Measurements from ENCODE around the gene AIPL1. TPM values are rescaled to one million over a fixed set of nuclear protein-coding genes. Genes with fewer than 3 reads are reported as not detected.
A peak's percentile ranks its signal among the peaks of the same experiment; 100 is the strongest.

AIPL1 gene
- total and polyA plus RNA-seq, 2 donors from 2014 or later: not detected

DNA sequence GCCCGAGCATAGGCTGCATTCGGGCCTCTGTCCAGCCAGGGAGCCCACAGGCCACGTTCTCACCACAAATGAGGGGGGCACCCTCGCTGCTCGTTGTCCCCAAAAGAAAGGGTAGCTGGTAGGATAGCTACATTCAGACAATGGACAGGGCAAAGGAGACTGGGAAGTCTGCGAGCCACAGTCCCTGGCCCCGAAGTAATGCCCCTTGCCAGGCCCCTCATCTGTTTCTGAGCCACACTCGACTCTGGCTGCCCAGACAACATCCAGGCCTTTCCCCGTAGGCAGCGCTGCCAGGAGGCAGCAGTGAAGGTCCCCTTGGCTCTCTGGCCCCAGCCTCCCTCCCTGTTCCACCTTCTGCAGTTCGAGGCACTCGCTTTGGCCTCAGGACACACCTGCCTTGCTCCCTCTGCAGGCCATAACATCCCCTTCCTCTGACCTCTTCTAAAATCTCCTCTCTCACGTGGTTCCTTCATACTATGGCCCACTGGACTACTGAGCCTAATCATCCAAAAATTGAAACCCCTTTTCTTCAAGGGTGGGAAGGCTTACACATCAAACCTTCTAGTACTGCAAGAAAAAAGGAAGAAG, 12.2 kb downstream of the AIPL1 start:
- Histone ChIP-seq H3K9me3 (ENCODE audit: control insufficient read depth in 2 of 3, insufficient read depth in 1 of 3, low read length in 3 of 3) (no peaks in the 10 kb centered on the region), H3K36me3 (ENCODE audit: control insufficient read depth in 2 of 3, insufficient read depth in 3 of 3, low read length in 3 of 3) (no peaks in the 10 kb centered on the region), H3K27me3 (ENCODE audit: control insufficient read depth, insufficient read depth, low read length) (no peaks in the 10 kb centered on the region), H3K27ac (ENCODE audit: low read depth in 2 of 2, low read length in 2 of 2) (no peak overlapping the region), H3K4me1 (ENCODE audit: control insufficient read depth in 2 of 3, insufficient read depth in 2 of 3, low read depth in 1 of 3, low read length in 3 of 3) (no peaks in the 10 kb centered on the region), H3K9ac (ENCODE audit: low read length in 3 of 3) (no peak overlapping the region), H3K4me3 (ENCODE audit: low read length in 3 of 3) (no peak overlapping the region)
- DNase-seq: no peak
- TF ChIP-seq CTCF (IDR thresholded peaks at IDR 0.05; ENCODE audit: borderline replicate concordance, extremely low read depth, insufficient read depth): no peak
- FAIRE-seq: no peak
- intact Hi-C loops (cut with DNase I): no loop called here

DNA sequence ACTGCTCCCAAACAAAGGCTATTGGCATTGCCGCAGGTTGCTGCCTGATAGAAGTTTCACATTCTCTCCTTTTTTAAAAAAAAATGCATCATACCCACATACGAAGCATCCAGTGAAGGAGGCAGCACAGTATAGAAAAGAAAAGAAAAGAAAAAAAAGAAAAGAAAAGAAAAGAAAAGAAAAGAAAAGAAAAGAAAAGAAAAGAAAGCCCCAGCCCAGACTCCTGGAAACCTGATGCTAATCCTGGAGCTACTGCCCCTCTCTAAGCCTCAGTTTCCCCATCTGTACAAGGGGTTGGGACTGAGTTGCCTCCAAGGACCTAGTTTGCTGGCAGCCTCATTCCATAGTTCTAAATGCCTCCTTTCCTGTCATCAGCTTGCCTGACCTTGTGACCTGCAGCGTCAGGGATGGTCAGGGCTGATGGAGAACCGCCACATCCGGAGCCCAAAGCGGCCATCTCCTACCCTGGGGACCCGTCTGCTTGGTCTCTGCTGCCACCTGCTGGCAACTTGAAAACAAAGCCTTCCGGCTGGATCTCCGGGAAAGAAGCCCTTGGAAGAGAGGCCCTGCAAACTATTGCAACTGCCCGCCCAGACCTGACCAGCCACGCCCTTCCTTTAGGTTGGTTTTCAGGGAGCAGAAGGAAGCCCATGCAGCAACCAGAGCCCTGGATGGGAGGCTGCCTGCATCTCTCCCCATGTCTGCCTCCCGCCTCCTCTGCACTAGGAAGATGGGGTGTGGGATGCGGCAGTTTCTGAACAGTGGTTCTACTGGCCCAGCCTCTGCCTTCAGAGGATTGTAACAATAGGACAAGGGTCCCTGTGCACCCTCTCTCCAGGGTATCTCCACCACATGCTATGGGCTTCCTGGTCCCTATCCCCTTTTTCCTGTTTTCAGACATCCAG, 13.0 kb downstream of the AIPL1 start:
- Histone ChIP-seq H3K9me3 (ENCODE audit: control insufficient read depth in 2 of 3, insufficient read depth in 1 of 3, low read length in 3 of 3) (no peaks in the 10 kb centered on the region), H3K27me3 (ENCODE audit: control insufficient read depth, insufficient read depth, low read length) (no peaks in the 10 kb centered on the region), H3K36me3 (ENCODE audit: control insufficient read depth in 2 of 3, insufficient read depth in 3 of 3, low read length in 3 of 3) (no peaks in the 10 kb centered on the region), H3K27ac (ENCODE audit: low read depth in 2 of 2, low read length in 2 of 2) (no peak overlapping the region), H3K9ac (ENCODE audit: low read length in 3 of 3) (no peak overlapping the region), H3K4me3 (ENCODE audit: low read length in 3 of 3) (no peak overlapping the region), H3K4me1 (ENCODE audit: control insufficient read depth in 2 of 3, insufficient read depth in 2 of 3, low read depth in 1 of 3, low read length in 3 of 3) (no peaks in the 10 kb centered on the region)
- peak; percentile 89 for TF ChIP-seq CTCF (IDR thresholded peaks at IDR 0.05; ENCODE audit: borderline replicate concordance, extremely low read depth, insufficient read depth)
- peak; percentile 82 to 90 (median 86) for DNase-seq
- no peak for FAIRE-seq
- intact Hi-C loops (cut with DNase I): no loop called here

GRCh38 chr17:6420173-6420641, 14.7 kb downstream of the AIPL1 start:
- H3K9ac ChIP-seq (ENCODE audit: low read length in 3 of 3): no peak overlapping the region
- intact Hi-C loops (cut with DNase I): no loop called here
- H3K4me3 ChIP-seq (ENCODE audit: low read length in 3 of 3): no peak overlapping the region
- H3K36me3 ChIP-seq (ENCODE audit: control insufficient read depth in 2 of 3, insufficient read depth in 3 of 3, low read length in 3 of 3): no peaks in the 10 kb centered on the region
- no peaks in the 10 kb centered on the region for H3K27me3 ChIP-seq (ENCODE audit: control insufficient read depth, insufficient read depth, low read length)
- H3K27ac ChIP-seq (ENCODE audit: low read depth in 2 of 2, low read length in 2 of 2): no peak overlapping the region
- DNase-seq (peak in 3 of 5 donors; percentile 15 to 44 (median 20)), FAIRE-seq (no peak)
- H3K4me1 ChIP-seq (ENCODE audit: control insufficient read depth in 2 of 3, insufficient read depth in 2 of 3, low read depth in 1 of 3, low read length in 3 of 3): no peaks in the 10 kb centered on the region
- H3K9me3 ChIP-seq (ENCODE audit: control insufficient read depth in 2 of 3, insufficient read depth in 1 of 3, low read length in 3 of 3): no peaks in the 10 kb centered on the region
- peak; percentile 5 for TF ChIP-seq CTCF (IDR thresholded peaks at IDR 0.05; ENCODE audit: borderline replicate concordance, extremely low read depth, insufficient read depth)

Data from kidney (tissue), 14 donors.